HCT116 (cell line): ENCODE measurements around the gene CTNND2. TPM values are rescaled to one million over a fixed set of nuclear protein-coding genes. Genes with fewer than 3 reads are reported as not detected.

Experiments used
- ATAC-seq: fragments of 200-7000 bp; cut with Tn5 transposase; 2 replicates; pipeline ENCODE4 v1.9.1; 2020; ENCODE audit warnings: mild to moderate bottlenecking, moderate library complexity
- BruUV-seq: library from RNA; stranded (reverse); fragments of 400-500 nt; replicated peaks from 2 replicates; lab custom pipeline; 2021; lab: Mats Ljungman, UMichigan
- CTCF ChIA-PET: fragments of 300-600 bp; sonication (Branson Sonifier 250); formaldehyde crosslinking; loops from one replicate; lab custom pipeline; 2021; ENCODE audit warnings: antibody characterized with exemption; lab: Charles Lee
- POLR2A ChIA-PET: fragments of 300-600, 350-600 bp; sonication (Branson Sonifier 250); formaldehyde crosslinking; loops from one replicate; lab custom pipeline; 2021; ENCODE audit warnings: antibody characterized with exemption; lab: Charles Lee
- RAD21 ChIA-PET, 2 experiments: fragments of 300-600 bp; sonication (Branson Sonifier 250); formaldehyde crosslinking; loops; one replicate each; lab custom pipeline; 2023; ENCODE audit warnings: low total read pairs in 2 of 2; ENCODE audit not compliant: uncharacterized antibody in 2 of 2, unreplicated experiment in 2 of 2, low non-redundant PET in 1 of 2; lab: Charles Lee
- DNase-seq: peaks from one replicate; pipeline ENCODE4 v3.0.0-alpha.2; 2010; ENCODE audit warnings: low read depth, low spot score
- H2AFZ ChIP-seq: fragments of 200-600 bp; shearing (Covaris generic), sonication (generic); 2 replicates; pipeline ENCODE4 v1.6.1; 2017; ENCODE audit warnings: low read depth, mixed run types, mixed read lengths, antibody characterized with exemption, low read length; ENCODE audit not compliant: poor library complexity, severe bottlenecking
- H3K27ac ChIP-seq: 2 replicates; pipeline ENCODE4 v1.5.1; 2012; ENCODE audit warnings: low read depth, low read length
- H3K27me3 ChIP-seq: fragments of 200-600 bp; sonication (generic); 2 replicates; pipeline ENCODE4 v1.6.1; 2016; ENCODE audit warnings: mixed run types, low read length, mixed read lengths; ENCODE audit not compliant: insufficient read depth
- H3K36me3 ChIP-seq, 2 experiments: fragments of 200-500 bp in 1 of 2; fragments of 200-600 bp in 1 of 2; sonication (Bioruptor generic) in 1 of 2; sonication (generic) in 1 of 2; 2 replicates each; pipeline versions ENCODE4 v1.5.1 to v1.6.1; 2014 to 2016; ENCODE audit warnings: low read length in 2 of 2, inconsistent platforms in 1 of 2, mixed read lengths in 1 of 2, mixed run types in 1 of 2; ENCODE audit not compliant: insufficient read depth in 2 of 2, control insufficient read depth in 1 of 2
- H3K4me1 ChIP-seq, 2 experiments: fragments of 200-600 bp in 1 of 2; sonication (generic) in 1 of 2; 2 replicates each; pipeline versions ENCODE4 v1.5.1 to v1.6.1; 2012 to 2017; ENCODE audit warnings: low read length in 2 of 2, inconsistent platforms in 1 of 2, mild to moderate bottlenecking in 1 of 2, mixed read lengths in 1 of 2, mixed run types in 1 of 2, moderate library complexity in 1 of 2; ENCODE audit not compliant: insufficient read depth in 2 of 2, control insufficient read depth in 1 of 2
- H3K4me2 ChIP-seq: fragments of 200-600 bp; sonication (generic); 2 replicates; pipeline ENCODE4 v1.6.1; 2017; ENCODE audit warnings: mixed run types, low read length, mixed read lengths
- H3K4me3 ChIP-seq, 2 experiments: fragments of 200-600 bp in 1 of 2; sonication (generic) in 1 of 2; replicated peaks in 1 of 2; 2 replicates each; pipeline ENCODE4 v1.5.1; 2011 to 2016; ENCODE audit warnings: low read length in 2 of 2, control low read depth in 1 of 2, low read depth in 1 of 2, mild to moderate bottlenecking in 1 of 2, mixed read lengths in 1 of 2, mixed run types in 1 of 2
- H3K79me2 ChIP-seq: fragments of 200-600 bp; sonication (generic); 2 replicates; pipeline ENCODE4 v1.6.1; 2017; ENCODE audit warnings: mild to moderate bottlenecking, mixed run types, low read length, moderate library complexity, mixed read lengths; ENCODE audit not compliant: insufficient read depth
- H3K9ac ChIP-seq: fragments of 200-600 bp; sonication (generic); 2 replicates; pipeline ENCODE4 v1.6.1; 2016; ENCODE audit warnings: low read length, mixed read lengths
- H3K9me2 ChIP-seq: fragments of 200-600 bp; sonication (generic), shearing (Covaris generic); 2 replicates; pipeline ENCODE4 v1.6.1; 2017; ENCODE audit warnings: mixed run types, mild to moderate bottlenecking, moderate library complexity; ENCODE audit not compliant: insufficient read depth
- H3K9me3 ChIP-seq, 2 experiments: fragments of 200-500 bp in 1 of 2; fragments of 200-600 bp in 1 of 2; sonication (Bioruptor generic) in 1 of 2; sonication (generic) in 1 of 2; 2 replicates each; pipeline ENCODE4 v1.6.1; 2014 to 2017; ENCODE audit warnings: low read length in 2 of 2, mixed read lengths in 2 of 2, inconsistent platforms in 1 of 2, low read depth in 1 of 2, mild to moderate bottlenecking in 1 of 2, mixed run types in 1 of 2, moderate library complexity in 1 of 2; ENCODE audit not compliant: control insufficient read depth in 1 of 2, insufficient read depth in 1 of 2
- H4K20me1 ChIP-seq: fragments of 200-600 bp; sonication (generic), shearing (Covaris generic); 2 replicates; pipeline ENCODE4 v1.6.1; 2017; ENCODE audit warnings: mixed run types, mild to moderate bottlenecking, moderate library complexity; ENCODE audit not compliant: insufficient read depth
- CBX3 ChIP-seq: IDR thresholded peaks from 2 replicates; pipeline ENCODE4 v1.6.1; 2012; ENCODE audit warnings: low read depth
- EGR1 ChIP-seq: IDR thresholded peaks from 2 replicates; pipeline ENCODE4 v1.6.1; 2012; ENCODE audit warnings: low read depth
- EZH2phosphoT487 ChIP-seq: fragments of 200-600 bp; IDR thresholded peaks from 2 replicates; pipeline ENCODE4 v1.6.1; 2018; ENCODE audit warnings: antibody characterized with exemption, borderline replicate concordance
- JUND ChIP-seq: IDR thresholded peaks from 2 replicates; pipeline ENCODE4 v1.6.1; 2012
- POLR2A ChIP-seq: IDR thresholded peaks from 2 replicates; pipeline ENCODE4 v1.7.0; 2011; ENCODE audit warnings: borderline replicate concordance; ENCODE audit not compliant: insufficient read depth, insufficient read length; ENCODE audit errors: extremely low read depth
- POLR2AphosphoS5 ChIP-seq: IDR thresholded peaks from 2 replicates; pipeline ENCODE4 v1.6.1; 2011; ENCODE audit warnings: mild to moderate bottlenecking, low read depth, low read length, moderate library complexity
- RAD21 ChIP-seq: IDR thresholded peaks from 2 replicates; pipeline ENCODE4 v1.6.1; 2012; ENCODE audit warnings: low read depth, mild to moderate bottlenecking
- intact Hi-C: fragments of 100-400 bp; cut with micrococcal nuclease; formaldehyde crosslinking; loops from 2 replicates; pipeline ENCODE4 v1.10.0; 2022
- total RNA-seq: library from RNA; stranded (reverse); gene quantifications from one replicate; pipeline ENCODE4 v1.2.1, GENCODE V29; 2021; ENCODE audit not compliant: unreplicated experiment
- TF ChIP-seq, protein P1 (sequence below): IDR thresholded peaks from 2 replicates; pipeline ENCODE4 v1.6.1; 2012
- TF ChIP-seq, protein P2 (sequence below): IDR thresholded peaks from 2 replicates; pipeline ENCODE4 v1.6.1; 2012
- TF ChIP-seq, protein P3 (sequence below), 3 experiments: fragments of 200-600 bp in 1 of 3; sonication (generic) in 1 of 3; IDR thresholded peaks in 2 of 3; conservative IDR thresholded peaks in 1 of 3; 2 replicates each; pipeline ENCODE4 v1.5.1; 2012 to 2017; ENCODE audit warnings: low read depth in 2 of 3, low read length in 2 of 3, antibody characterized with exemption in 1 of 3, borderline replicate concordance in 1 of 3, control low read depth in 1 of 3, mild to moderate bottlenecking in 1 of 3, mixed read lengths in 1 of 3, mixed run types in 1 of 3, moderate library complexity in 1 of 3; ENCODE audit not compliant: insufficient read depth in 1 of 3

Gene CTNND2
- total RNA-seq, 1 experiment from 2014 or later = not detected

DNA sequence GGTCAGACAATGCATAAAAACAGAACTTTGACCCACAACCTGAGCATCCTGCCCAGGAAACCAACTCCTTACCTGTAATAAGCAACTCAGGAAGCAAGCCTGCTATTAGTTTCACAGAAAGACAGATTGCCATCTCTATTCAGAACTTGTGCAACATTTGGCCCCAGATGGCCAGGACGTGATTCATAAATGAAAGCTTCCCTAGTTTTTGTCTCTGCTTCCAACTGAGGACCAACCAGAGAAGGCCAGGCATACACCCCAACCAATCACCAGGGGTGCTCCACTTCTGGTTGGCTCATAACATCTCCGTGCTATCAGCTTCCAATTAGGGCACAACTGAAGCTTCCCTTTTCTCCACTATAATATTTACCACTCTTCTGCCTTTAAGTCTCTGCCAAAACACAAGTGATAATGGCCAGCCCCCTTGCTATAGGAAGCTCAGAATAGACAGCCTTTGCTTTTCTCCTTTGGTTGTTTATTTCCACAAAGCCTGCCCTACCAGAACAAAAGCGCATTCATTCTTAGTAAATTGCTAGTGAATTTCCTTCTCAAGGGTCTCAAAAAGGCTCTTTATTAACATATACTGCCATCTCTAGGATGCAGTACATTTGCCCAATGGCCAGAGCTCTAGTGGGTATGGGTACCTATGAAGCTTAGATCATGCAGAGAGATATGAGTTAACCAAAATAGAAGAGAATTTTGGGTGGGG, 853.5 kb downstream of the CTNND2 start:
- ATAC-seq = no peak
- H3K9ac ChIP-seq = no peak overlapping the region
- ChIA-PET CTCF (no interaction called here), POLR2A (no interaction called here), RAD21 (no interaction called here)
- no peak overlapping the region for H3K4me3 ChIP-seq
- no peak for DNase-seq
- H3K27me3 ChIP-seq = peaks cover 33% of the 10 kb centered on the region
- H3K9me2 ChIP-seq = no peaks in the 10 kb centered on the region
- no peak for TF ChIP-seq POLR2A
- TF ChIP-seq, protein P1, sequence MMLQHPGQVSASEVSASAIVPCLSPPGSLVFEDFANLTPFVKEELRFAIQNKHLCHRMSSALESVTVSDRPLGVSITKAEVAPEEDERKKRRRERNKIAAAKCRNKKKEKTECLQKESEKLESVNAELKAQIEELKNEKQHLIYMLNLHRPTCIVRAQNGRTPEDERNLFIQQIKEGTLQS = no peak
- TF ChIP-seq EZH2phosphoT487 = no peak
- TF ChIP-seq JUND = no peak
- TF ChIP-seq RAD21 = no peak
- no peak for TF ChIP-seq EGR1
- no peak for TF ChIP-seq CBX3
- TF ChIP-seq, protein P2, sequence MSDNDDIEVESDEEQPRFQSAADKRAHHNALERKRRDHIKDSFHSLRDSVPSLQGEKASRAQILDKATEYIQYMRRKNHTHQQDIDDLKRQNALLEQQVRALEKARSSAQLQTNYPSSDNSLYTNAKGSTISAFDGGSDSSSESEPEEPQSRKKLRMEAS = no peak
- TF ChIP-seq, protein P3, sequence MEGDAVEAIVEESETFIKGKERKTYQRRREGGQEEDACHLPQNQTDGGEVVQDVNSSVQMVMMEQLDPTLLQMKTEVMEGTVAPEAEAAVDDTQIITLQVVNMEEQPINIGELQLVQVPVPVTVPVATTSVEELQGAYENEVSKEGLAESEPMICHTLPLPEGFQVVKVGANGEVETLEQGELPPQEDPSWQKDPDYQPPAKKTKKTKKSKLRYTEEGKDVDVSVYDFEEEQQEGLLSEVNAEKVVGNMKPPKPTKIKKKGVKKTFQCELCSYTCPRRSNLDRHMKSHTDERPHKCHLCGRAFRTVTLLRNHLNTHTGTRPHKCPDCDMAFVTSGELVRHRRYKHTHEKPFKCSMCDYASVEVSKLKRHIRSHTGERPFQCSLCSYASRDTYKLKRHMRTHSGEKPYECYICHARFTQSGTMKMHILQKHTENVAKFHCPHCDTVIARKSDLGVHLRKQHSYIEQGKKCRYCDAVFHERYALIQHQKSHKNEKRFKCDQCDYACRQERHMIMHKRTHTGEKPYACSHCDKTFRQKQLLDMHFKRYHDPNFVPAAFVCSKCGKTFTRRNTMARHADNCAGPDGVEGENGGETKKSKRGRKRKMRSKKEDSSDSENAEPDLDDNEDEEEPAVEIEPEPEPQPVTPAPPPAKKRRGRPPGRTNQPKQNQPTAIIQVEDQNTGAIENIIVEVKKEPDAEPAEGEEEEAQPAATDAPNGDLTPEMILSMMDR (IDR thresholded peaks at IDR 0.05 in 2 of 3, conservative IDR thresholded peaks at IDR 0.05 in 1 of 3; ENCODE audit: borderline replicate concordance in 1 of 3, insufficient read depth in 1 of 3, low read depth in 2 of 3, low read length in 2 of 3) = no peak
- TF ChIP-seq POLR2AphosphoS5 = no peak
- BruUV-seq = no TSS peak
- no peaks in the 10 kb centered on the region for H3K4me1 ChIP-seq
- intact Hi-C loops = no loop called here
- no peaks in the 10 kb centered on the region for H3K9me3 ChIP-seq
- no peak overlapping the region for H3K27ac ChIP-seq
- no peak overlapping the region for H3K4me2 ChIP-seq
- H4K20me1 ChIP-seq = no peaks in the 10 kb centered on the region
- no peaks in the 10 kb centered on the region for H3K36me3 ChIP-seq
- H3K79me2 ChIP-seq = no peaks in the 10 kb centered on the region
- H2AFZ ChIP-seq = no peak overlapping the region
